ENCODE results near the gene GPR176.

GPR176 gene

DNA sequence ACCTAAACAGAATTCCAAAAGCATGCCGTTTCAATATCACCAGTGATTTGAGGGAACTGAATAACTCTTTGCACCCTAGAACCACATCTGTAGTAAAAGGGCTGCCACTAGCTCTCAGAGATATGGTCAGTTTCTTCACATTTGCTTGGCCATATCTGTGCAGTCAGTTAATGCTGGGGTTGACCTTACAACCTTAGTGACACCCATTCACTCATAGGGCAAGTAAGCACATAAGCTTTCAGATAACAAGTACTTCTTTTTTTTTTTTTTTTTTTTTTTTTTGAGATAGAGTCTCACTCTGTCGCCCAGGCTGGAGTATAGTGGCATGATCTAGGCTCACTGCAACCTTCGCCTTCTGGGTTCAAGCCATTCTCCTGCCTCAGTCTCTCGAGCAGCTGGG is 117.0 kb downstream of the GPR176 start:
- no peak for DNase-seq (ENCODE audit: low read depth in 1 of 2, low spot score in 1 of 2)
- TF ChIP-seq GABPA (IDR thresholded peaks at IDR 0.05; ENCODE audit: low read depth) (no peak), SPI1 (IDR thresholded peaks at IDR 0.05; ENCODE audit: borderline replicate concordance, low read depth) (no peak), POLR2AphosphoS5 (IDR thresholded peaks at IDR 0.05; ENCODE audit: low read depth) (no peak)
- TF ChIP-seq, protein P1, sequence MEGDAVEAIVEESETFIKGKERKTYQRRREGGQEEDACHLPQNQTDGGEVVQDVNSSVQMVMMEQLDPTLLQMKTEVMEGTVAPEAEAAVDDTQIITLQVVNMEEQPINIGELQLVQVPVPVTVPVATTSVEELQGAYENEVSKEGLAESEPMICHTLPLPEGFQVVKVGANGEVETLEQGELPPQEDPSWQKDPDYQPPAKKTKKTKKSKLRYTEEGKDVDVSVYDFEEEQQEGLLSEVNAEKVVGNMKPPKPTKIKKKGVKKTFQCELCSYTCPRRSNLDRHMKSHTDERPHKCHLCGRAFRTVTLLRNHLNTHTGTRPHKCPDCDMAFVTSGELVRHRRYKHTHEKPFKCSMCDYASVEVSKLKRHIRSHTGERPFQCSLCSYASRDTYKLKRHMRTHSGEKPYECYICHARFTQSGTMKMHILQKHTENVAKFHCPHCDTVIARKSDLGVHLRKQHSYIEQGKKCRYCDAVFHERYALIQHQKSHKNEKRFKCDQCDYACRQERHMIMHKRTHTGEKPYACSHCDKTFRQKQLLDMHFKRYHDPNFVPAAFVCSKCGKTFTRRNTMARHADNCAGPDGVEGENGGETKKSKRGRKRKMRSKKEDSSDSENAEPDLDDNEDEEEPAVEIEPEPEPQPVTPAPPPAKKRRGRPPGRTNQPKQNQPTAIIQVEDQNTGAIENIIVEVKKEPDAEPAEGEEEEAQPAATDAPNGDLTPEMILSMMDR (IDR thresholded peaks at IDR 0.05; ENCODE audit: insufficient read depth, low read length) = no peak
- TF ChIP-seq, protein P2, sequence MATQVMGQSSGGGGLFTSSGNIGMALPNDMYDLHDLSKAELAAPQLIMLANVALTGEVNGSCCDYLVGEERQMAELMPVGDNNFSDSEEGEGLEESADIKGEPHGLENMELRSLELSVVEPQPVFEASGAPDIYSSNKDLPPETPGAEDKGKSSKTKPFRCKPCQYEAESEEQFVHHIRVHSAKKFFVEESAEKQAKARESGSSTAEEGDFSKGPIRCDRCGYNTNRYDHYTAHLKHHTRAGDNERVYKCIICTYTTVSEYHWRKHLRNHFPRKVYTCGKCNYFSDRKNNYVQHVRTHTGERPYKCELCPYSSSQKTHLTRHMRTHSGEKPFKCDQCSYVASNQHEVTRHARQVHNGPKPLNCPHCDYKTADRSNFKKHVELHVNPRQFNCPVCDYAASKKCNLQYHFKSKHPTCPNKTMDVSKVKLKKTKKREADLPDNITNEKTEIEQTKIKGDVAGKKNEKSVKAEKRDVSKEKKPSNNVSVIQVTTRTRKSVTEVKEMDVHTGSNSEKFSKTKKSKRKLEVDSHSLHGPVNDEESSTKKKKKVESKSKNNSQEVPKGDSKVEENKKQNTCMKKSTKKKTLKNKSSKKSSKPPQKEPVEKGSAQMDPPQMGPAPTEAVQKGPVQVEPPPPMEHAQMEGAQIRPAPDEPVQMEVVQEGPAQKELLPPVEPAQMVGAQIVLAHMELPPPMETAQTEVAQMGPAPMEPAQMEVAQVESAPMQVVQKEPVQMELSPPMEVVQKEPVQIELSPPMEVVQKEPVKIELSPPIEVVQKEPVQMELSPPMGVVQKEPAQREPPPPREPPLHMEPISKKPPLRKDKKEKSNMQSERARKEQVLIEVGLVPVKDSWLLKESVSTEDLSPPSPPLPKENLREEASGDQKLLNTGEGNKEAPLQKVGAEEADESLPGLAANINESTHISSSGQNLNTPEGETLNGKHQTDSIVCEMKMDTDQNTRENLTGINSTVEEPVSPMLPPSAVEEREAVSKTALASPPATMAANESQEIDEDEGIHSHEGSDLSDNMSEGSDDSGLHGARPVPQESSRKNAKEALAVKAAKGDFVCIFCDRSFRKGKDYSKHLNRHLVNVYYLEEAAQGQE (IDR thresholded peaks at IDR 0.05; ENCODE audit: insufficient replicate concordance, low read depth) = no peak
- Histone ChIP-seq H3K4me3 (replicated peaks; ENCODE audit: insufficient read depth, low read length) (no peak overlapping the region), H3K27ac (replicated peaks) (no peak overlapping the region), H3K27me3 (ENCODE audit: insufficient read depth, poor library complexity, severe bottlenecking) (no peaks in the 10 kb centered on the region)

DNA sequence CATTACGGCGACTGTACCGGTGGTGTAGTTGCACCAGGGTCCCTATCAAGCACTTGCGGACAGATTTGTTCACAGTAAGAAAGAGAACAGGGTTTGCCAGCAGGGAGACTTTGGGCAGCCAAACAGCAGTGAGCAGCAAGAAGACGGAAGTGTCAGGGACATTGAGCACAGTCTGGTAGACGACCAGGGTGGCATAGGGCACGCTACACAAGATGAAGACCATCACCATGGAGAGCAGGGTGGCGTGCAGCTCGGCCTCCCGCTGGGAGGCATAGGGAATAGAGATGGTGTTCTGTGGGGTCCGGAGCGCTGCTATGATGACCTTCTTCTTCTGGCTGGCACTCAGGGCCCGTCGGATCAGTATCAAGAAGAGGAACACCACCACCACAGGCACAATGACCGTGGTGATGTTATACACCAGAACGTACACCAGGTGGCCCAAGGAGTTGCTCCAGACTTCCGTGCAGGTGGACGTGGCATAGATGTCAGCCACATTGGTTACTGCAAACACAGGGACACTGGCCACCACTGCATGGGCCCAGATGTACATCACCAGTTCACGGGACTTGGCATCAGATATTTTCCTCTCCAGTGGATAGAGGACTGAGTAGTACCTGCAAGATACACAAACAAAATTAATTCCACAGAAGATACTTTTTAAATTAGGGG is 118.3 kb downstream of the GPR176 start:
- Histone ChIP-seq H3K27ac (replicated peaks) (no peak overlapping the region), H3K4me3 (replicated peaks; ENCODE audit: insufficient read depth, low read length) (no peak overlapping the region), H3K27me3 (ENCODE audit: insufficient read depth, poor library complexity, severe bottlenecking) (no peaks in the 10 kb centered on the region)
- TF ChIP-seq, protein P2 (IDR thresholded peaks at IDR 0.05; ENCODE audit: insufficient replicate concordance, low read depth) = no peak
- TF ChIP-seq SPI1 (IDR thresholded peaks at IDR 0.05; ENCODE audit: borderline replicate concordance, low read depth) (no peak; the same call in 1 of the 2 replicates), POLR2AphosphoS5 (IDR thresholded peaks at IDR 0.05; ENCODE audit: low read depth) (no peak), GABPA (IDR thresholded peaks at IDR 0.05; ENCODE audit: low read depth) (no peak)
- TF ChIP-seq, protein P1 (IDR thresholded peaks at IDR 0.05; ENCODE audit: insufficient read depth, low read length) = peak; percentile 22
- peak in 1 of 2 experiments; percentile 45 for DNase-seq (ENCODE audit: low read depth in 1 of 2, low spot score in 1 of 2)

DNA sequence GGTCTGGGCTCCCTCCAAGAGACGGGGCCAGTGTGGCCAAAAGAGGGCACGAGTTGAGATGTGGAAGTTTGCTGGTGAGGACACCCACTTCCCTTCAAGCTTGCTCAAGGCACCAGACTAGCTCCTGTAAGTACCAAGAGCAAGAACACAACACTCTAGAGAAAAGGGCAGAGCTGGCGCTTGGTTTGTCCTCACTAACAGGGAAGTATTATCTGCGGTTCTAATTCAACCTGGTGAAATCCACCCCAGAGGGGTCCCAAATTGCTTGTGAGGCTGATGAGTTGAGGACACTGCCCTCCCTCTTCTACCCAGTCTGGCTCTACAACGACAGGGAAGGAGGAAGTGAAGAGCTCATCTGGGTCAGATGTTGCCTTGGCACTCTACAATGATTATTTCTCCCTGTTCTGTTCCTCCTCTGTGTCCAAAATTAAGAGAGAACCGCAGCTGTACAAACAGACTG is 120.5 kb downstream of the GPR176 start:
- no peak overlapping the region for H3K4me3 ChIP-seq (replicated peaks; ENCODE audit: insufficient read depth, low read length)
- peak in 1 of 2 experiments; percentile 77 for DNase-seq (ENCODE audit: low read depth in 1 of 2, low spot score in 1 of 2)
- TF ChIP-seq SPI1 (IDR thresholded peaks at IDR 0.05; ENCODE audit: borderline replicate concordance, low read depth) = peak; percentile 67
- TF ChIP-seq, protein P1 (IDR thresholded peaks at IDR 0.05; ENCODE audit: insufficient read depth, low read length) = no peak
- no peaks in the 10 kb centered on the region for H3K27me3 ChIP-seq (ENCODE audit: insufficient read depth, poor library complexity, severe bottlenecking)
- H3K27ac ChIP-seq (replicated peaks) = peak overlapping the region; percentile 45

DNA sequence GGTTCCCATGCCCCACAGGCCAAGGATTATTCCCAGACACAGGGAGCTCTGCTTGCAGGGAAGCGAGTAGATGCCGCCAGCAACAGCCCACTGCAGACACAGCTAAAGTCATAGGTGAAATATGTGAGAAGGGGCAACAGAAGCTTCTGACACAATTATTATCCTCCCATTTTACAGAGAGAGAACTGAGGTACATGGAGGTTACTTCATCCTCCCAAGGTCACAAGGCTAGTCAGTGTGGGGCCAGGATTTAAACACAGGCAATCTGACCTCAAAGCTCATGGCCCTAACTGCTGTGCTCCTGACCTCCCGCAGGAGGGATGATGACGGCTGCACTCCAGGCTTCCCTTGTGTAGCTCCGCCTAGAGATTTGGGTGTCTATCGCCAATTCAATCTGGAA is 121.7 kb downstream of the GPR176 start:
- no peak overlapping the region for H3K4me3 ChIP-seq (replicated peaks; ENCODE audit: insufficient read depth, low read length)
- H3K27me3 ChIP-seq (ENCODE audit: insufficient read depth, poor library complexity, severe bottlenecking) = no peaks in the 10 kb centered on the region
- DNase-seq (ENCODE audit: low read depth in 1 of 2, low spot score in 1 of 2) = no peak
- H3K27ac ChIP-seq (replicated peaks) = no peak overlapping the region
- TF ChIP-seq SPI1 (IDR thresholded peaks at IDR 0.05; ENCODE audit: borderline replicate concordance, low read depth) (no peak), GABPA (IDR thresholded peaks at IDR 0.05; ENCODE audit: low read depth) (no peak), POLR2AphosphoS5 (IDR thresholded peaks at IDR 0.05; ENCODE audit: low read depth) (no peak)
- TF ChIP-seq, protein P2 (IDR thresholded peaks at IDR 0.05; ENCODE audit: insufficient replicate concordance, low read depth) = no peak
- TF ChIP-seq, protein P1 (IDR thresholded peaks at IDR 0.05; ENCODE audit: insufficient read depth, low read length) = no peak
